Hepatocyte (in vitro differentiated cells): ENCODE measurements around the gene TKT. TPM values are rescaled to one million over a fixed set of nuclear protein-coding genes. Genes with fewer than 3 reads are reported as not detected.

ENCODE experiments used
- DNase-seq: peaks from one replicate; pipeline ENCODE4 v3.0.0-alpha.2; 2016; ENCODE audit warnings: low spot score
- H2AFZ ChIP-seq: fragments of 200-600 bp; sonication (generic); 2 replicates; pipeline ENCODE4 v1.6.0; 2016; ENCODE audit warnings: antibody characterized with exemption, mild to moderate bottlenecking
- H3K27ac ChIP-seq: fragments of 200-600 bp; sonication (generic); 2 replicates; pipeline ENCODE4 v1.5.1; 2016; ENCODE audit warnings: mild to moderate bottlenecking
- H3K27me3 ChIP-seq: fragments of 200-600 bp; sonication (generic); 2 replicates; pipeline ENCODE4 v1.6.1; 2016
- H3K36me3 ChIP-seq: fragments of 200-600 bp; sonication (generic); replicated peaks from 2 replicates; pipeline ENCODE4 v1.5.1; 2016; ENCODE audit warnings: low read depth; ENCODE audit not compliant: insufficient read depth
- H3K4me1 ChIP-seq: fragments of 200-600 bp; sonication (generic); 2 replicates; pipeline ENCODE4 v1.5.1; 2016; ENCODE audit warnings: mild to moderate bottlenecking, moderate library complexity; ENCODE audit not compliant: insufficient read depth
- H3K4me2 ChIP-seq: fragments of 200-600 bp; sonication (generic); 2 replicates; pipeline ENCODE4 v1.6.0; 2016
- H3K4me3 ChIP-seq: fragments of 200-600 bp; sonication (generic); 2 replicates; pipeline ENCODE4 v1.5.1; 2016; ENCODE audit warnings: mild to moderate bottlenecking
- H3K79me2 ChIP-seq: fragments of 200-600 bp; sonication (generic); 2 replicates; pipeline ENCODE4 v1.6.0; 2017; ENCODE audit warnings: mild to moderate bottlenecking
- H3K9me2 ChIP-seq: fragments of 200-600 bp; sonication (generic); replicated peaks from 2 replicates; pipeline ENCODE4 v1.6.0; 2017; ENCODE audit warnings: mild to moderate bottlenecking; ENCODE audit not compliant: insufficient read depth
- H3K9me3 ChIP-seq: fragments of 200-600 bp; sonication (generic); 2 replicates; pipeline ENCODE4 v1.5.1; 2016; ENCODE audit warnings: low read depth, mild to moderate bottlenecking
- H4K20me1 ChIP-seq: fragments of 200-600 bp; sonication (generic); 2 replicates; pipeline ENCODE4 v1.6.0; 2016; ENCODE audit warnings: mild to moderate bottlenecking; ENCODE audit not compliant: insufficient read depth, poor library complexity, severe bottlenecking
- CTCF ChIP-seq: fragments of 200-600 bp; sonication (generic); IDR thresholded peaks from 2 replicates; pipeline ENCODE4 v1.5.1; 2016; ENCODE audit warnings: antibody characterized with exemption, mild to moderate bottlenecking; ENCODE audit not compliant: poor library complexity
- EZH2 ChIP-seq: fragments of 200-600 bp; sonication (generic); IDR thresholded peaks from 2 replicates; pipeline ENCODE4 v1.6.1; 2016; ENCODE audit warnings: antibody characterized with exemption, mild to moderate bottlenecking, borderline replicate concordance
- EZH2phosphoT487 ChIP-seq: fragments of 200-600 bp; sonication (generic); IDR thresholded peaks from one replicate; pipeline ENCODE4 v1.6.1; 2018; ENCODE audit warnings: antibody characterized with exemption, mild to moderate bottlenecking, low read depth, moderate library complexity; ENCODE audit not compliant: unreplicated experiment, severe bottlenecking
- WGBS: methylation state at CpG from one replicate; pipeline ENCODE4 v1.1.6; 2016; ENCODE audit warnings: low lambda C conversion rate; ENCODE audit errors: missing lambda C conversion rate; 5-methylcytosine and 5-hydroxymethylcytosine counted together
- polyA plus RNA-seq: library from polyadenylated mRNA; unstranded; fragments of >200 nt; fragmentation: Nextera tagmentation; extraction: Ambion mirVana; gene quantifications from 2 replicates; pipeline ENCODE4 v1.2.1, GENCODE V29; 2016
- small RNA-seq: library from RNA; depleted of rRNA; stranded (forward); fragments of <200 nt; gene quantifications from one replicate; pipeline ENCODE3, GENCODE V24; 2014
- total RNA-seq: library from RNA; depleted of rRNA; stranded (reverse); fragments of >200 nt; gene quantifications from 2 replicates; pipeline ENCODE4 v1.2.3, GENCODE V29; 2014

The TKT gene
- total and polyA plus RNA-seq, 2 experiments from 2014 or later = 149 to 265 TPM

GRCh38 chr3:53175613-53176540 lies 79.9 kb downstream of the TKT start:
- Histone ChIP-seq H3K79me2 (peaks cover 16% of the 10 kb centered on the region), H3K4me2 (no peak overlapping the region), H3K36me3 (no peaks in the 10 kb centered on the region), H3K27ac (no peak overlapping the region), H2AFZ (no peak overlapping the region), H3K27me3 (no peaks in the 10 kb centered on the region), H3K9me2 (no peaks in the 10 kb centered on the region), H4K20me1 (no peaks in the 10 kb centered on the region), H3K4me3 (no peak overlapping the region), H3K9me3 (no peaks in the 10 kb centered on the region), H3K4me1 (peaks cover 3% of the 10 kb centered on the region)
- TF ChIP-seq CTCF (no peak), EZH2 (no peak), EZH2phosphoT487 (no peak)
- DNase-seq = no peak
- 92% methylated on average over 9 of the region's 9 CpGs for WGBS

Small RNA genes lying within 50 kb of the gene (small RNA-seq; reads per million reads assigned to genes)
- not detected for gene RF00019

Other genes with a start within 250 kb of the TKT start
- 12.0 and 18.1 TPM in 2 replicates for gene SFMBT1, start 209.9 kb downstream of the TKT start, total RNA-seq
- gene SFMBT1, start 209.9 kb downstream of the TKT start, polyA plus RNA-seq = 5.8 and 8.5 TPM in 2 replicates
- gene RFT1, start 125.6 kb downstream of the TKT start, total RNA-seq = 15.9 and 18.5 TPM in 2 replicates
- 23.1 and 32.0 TPM in 2 replicates for gene RFT1, start 125.6 kb downstream of the TKT start, polyA plus RNA-seq
- 12.3 and 12.8 TPM in 2 replicates for gene PRKCD, start 94.8 kb downstream of the TKT start, total RNA-seq
- gene PRKCD, start 94.8 kb downstream of the TKT start, polyA plus RNA-seq = 18.6 and 23.6 TPM in 2 replicates
- 20.4 and 23.0 TPM in 2 replicates for gene DCP1A, start 91.5 kb upstream of the TKT start, total RNA-seq
- gene DCP1A, start 91.5 kb upstream of the TKT start, polyA plus RNA-seq = 28.2 and 34.5 TPM in 2 replicates
- 27.8 and 30.1 TPM in 2 replicates for gene CACNA1D, start 238.6 kb upstream of the TKT start, total RNA-seq
- gene CACNA1D, start 238.6 kb upstream of the TKT start, polyA plus RNA-seq = 5.2 and 8.9 TPM in 2 replicates